Activated CD4-positive, CD25-positive, alpha-beta regulatory T cell (primary cell): ENCODE results near the gene ARL2BP.
"Not testable (repeated sequence)": the region's sequence is repeated elsewhere in the genome, so short reads cannot be mapped to it uniquely, and the experiment has no call there.

Experiments
- DNase-seq, 4 experiments: peaks; one replicate each; lab custom pipeline; 2025; lab: John Stamatoyannopoulos, UW

Gene ARL2BP

DNA sequence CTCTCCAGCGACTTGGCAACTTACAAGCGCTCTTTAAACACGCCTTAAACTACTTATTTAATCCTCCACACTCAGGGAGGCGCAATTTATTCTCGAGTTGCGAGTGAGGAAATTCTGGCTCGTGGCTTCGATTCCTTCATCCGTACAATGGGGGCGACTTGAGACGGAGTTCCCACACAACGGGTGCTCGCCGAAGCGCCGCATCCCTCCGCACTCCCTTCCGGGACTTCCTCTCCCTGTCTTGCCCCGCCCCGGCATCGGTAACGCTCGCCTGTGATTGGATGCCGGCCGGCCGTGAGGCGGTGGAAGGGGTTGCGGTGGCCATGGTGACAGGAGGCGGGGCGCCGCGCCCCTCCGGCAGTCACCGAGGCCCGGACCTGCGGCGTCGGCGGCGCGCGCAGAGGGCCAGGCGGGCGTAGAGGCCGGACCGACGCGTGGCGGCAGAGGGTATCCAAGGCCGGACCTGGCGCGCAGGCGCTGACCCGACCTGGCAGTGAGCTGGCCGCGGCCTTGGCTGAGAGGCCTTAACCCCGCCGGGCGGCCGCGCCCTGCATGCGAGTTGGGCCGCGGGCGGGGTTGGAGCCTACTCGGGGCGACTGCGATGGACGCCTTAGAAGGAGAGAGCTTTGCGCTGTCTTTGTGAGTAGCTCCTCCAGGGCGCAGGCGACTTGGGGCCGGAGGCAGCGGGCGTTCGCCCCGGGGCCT is at the start of gene ARL2BP:
Gene ARL2BP, plus strand, starts transcription at position 493 of the 705 bp plus-strand sequence. Its CDS starts 109 bp downstream, at position 602.
- DNase-seq: peak; percentile 92 to 94 (median 94)

DNA sequence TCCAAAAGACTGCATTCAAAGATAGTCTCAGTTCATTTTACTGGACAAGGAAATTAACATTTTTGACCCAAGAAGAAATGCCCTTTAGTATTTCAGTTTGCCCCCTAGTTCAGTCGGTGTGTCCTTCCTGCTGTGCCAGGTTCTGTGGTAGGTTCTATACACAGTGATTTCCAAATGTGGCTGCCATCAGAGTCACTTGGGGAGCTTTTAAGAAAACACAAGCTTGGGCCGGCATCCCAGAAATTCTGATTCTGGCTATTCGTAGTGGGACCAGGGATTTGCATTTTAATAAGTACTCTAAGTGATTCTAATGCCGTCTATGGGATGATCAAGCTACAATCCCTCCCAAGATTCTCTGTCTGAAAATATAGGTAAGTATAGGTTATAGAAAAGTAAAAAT is 48.8 kb upstream of the ARL2BP start:
- no peak for DNase-seq

GRCh38 chr16:57196753-57197152 is 48.3 kb upstream of the ARL2BP start:
- DNase-seq: no peak

DNA sequence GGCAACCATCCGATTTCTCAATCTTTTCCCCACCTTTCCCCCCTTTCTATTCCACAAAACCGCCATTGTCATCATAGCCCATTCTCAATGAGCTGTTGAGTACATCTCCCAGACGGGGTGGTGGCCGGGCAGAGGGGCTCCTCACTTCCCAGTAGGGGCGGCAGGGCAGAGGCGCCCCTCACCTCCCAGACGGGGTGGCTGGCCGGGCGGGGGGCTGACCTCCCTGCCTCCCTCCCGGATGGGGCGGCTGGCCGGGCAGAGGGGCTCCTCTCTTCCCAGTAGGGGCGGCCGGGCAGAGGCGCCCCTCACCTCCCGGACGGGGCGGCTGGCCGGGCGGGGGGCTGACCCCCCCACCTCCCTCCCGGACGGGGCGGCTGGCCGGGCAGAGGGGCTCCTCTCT is 44.7 kb upstream of the ARL2BP start:
- not testable (repeated sequence) for DNase-seq

DNA sequence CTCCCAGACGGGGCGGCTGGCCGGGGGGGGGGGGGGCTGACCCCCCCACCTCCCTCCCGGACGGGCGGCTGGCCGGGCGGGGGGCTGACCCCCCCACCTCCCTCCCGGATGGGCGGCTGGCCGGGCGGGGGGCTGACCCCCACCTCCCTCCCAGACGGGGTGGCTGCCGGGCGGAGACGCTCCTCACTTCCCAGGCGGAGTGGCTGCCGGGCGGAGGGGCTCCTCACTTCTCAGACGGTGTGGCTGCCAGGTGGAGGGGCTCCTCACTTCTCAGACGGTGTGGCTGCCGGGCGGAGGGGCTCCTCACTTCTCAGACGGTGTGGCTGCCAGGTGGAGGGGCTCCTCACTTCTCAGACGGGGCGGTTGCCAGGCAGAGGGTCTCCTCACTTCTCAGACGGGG is 44.1 kb upstream of the ARL2BP start:
- DNase-seq: not testable (repeated sequence)

GRCh38 chr16:57202095-57202886 is 42.8 kb upstream of the ARL2BP start:
- no peak for DNase-seq

- no peak for DNase-seq
Measured at GRCh38 chr16:57203451-57203850, 41.6 kb upstream of the ARL2BP start.

- no peak for DNase-seq
Measured at GRCh38 chr16:57204675-57205074, 40.4 kb upstream of the ARL2BP start.

DNA sequence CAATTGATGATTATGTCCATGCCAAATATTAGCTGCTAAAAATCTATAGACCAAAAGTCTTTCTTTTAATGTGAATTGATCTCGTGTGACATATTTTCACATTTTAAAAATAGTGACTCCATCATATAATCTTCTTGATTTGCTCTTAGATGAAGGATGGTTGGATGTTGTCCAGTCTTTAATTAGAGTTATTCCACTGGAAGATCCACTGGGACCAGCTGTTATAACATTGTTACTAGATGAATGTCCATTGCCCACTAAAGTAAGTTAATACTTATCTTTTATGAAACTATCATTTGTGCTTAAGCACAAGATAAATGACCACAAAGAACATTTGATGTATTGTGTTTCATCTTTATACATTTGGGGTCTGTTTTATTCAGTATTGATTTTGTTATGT is 36.1 kb upstream of the ARL2BP start:
- no peak for DNase-seq

DNA sequence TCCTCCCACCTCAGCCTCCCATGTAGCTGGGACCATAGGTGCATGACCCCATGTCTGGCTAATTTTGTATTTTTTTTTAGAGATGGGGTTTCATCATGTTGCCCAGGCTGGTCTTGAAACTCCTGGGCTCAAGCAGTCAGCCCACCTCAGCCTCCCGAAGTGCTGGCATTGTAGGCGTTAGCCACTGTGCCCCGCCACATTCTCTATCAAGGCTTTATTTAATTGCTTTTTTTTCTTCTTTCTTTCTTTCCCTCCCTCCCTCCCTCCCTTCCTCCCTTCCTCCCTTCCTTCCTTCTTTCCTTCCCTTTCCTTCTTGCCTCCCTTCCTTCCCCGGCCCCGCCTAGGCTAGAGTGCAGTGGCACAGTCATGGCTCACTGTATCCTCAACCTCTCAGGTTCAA is 35.3 kb upstream of the ARL2BP start:
- DNase-seq: no peak

- no peak for DNase-seq
Measured at GRCh38 chr16:57213462-57213861, 31.6 kb upstream of the ARL2BP start.

- no peak for DNase-seq
Measured at GRCh38 chr16:57216968-57217367, 28.1 kb upstream of the ARL2BP start.

DNA sequence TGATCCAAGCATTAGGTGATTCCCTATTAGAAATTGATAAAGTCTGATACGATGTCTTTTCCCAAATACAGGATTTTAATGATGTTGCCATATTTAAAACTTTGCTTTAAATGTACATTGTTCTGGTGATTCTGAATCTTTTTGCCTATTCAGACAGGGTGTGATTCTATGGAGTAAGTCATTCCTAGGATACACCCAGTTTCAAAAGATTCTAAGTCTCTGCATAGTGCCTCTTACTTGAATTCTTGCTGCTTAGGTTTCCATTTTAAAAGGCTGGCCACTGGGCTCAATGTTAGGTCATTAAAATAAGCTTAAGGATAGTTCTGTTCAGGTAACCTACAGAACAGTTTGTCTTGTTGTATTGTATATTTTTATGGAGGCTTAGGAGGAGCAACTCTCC is 22.0 kb upstream of the ARL2BP start:
- DNase-seq: no peak

DNA sequence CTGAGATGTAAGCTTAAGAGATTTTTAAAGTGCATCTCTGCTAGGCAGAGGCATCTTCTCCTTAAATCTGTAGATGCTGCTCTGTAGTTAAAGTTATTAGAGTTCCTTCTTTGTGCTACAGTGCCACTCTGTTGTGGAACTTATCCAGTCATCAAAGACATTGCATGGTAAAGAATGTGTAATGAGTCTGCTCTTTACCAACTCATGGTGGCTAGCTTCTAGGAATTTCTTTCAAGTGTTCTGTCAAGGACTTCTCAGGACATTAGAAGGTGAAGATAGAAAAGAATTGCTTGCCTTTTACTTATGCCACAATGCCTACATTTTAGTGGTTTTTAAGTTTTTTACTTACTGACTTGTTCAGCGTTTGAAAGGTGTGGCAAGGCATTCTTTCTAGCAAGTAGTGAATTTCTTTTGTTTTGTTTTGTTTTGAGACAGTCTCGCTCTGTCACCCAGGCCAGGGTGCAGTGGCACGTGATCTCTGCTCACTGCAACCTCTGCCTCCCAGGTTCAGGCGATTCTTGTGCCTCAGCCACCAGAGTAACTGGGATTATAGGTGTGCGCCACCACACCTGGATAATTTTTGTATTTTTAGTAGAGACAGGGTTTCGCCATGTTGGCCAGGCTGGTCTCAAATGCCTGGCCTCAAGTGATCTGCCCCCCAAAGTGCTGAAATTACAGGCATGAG is 20.3 kb upstream of the ARL2BP start:
- DNase-seq: no peak

DNA sequence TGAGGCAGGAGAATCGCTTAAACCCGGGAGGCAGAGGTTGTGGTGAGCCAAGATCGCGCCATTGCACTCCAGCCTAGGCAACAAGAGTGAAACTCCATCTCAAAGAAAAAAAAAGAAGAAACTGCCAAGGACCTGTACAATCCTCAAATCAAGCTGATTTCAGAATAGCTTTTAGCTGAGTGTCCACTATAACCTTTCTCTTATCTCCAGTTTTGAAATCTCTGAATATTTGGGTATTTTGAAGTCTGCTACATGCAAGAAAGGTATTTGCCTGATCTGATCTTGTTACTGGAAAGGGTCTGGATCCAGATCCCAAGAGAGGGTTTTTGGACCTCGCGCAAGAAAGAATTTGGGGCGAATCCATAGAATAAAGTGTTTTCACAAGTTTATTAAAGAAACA is 19.1 kb upstream of the ARL2BP start:
- no peak for DNase-seq

DNA sequence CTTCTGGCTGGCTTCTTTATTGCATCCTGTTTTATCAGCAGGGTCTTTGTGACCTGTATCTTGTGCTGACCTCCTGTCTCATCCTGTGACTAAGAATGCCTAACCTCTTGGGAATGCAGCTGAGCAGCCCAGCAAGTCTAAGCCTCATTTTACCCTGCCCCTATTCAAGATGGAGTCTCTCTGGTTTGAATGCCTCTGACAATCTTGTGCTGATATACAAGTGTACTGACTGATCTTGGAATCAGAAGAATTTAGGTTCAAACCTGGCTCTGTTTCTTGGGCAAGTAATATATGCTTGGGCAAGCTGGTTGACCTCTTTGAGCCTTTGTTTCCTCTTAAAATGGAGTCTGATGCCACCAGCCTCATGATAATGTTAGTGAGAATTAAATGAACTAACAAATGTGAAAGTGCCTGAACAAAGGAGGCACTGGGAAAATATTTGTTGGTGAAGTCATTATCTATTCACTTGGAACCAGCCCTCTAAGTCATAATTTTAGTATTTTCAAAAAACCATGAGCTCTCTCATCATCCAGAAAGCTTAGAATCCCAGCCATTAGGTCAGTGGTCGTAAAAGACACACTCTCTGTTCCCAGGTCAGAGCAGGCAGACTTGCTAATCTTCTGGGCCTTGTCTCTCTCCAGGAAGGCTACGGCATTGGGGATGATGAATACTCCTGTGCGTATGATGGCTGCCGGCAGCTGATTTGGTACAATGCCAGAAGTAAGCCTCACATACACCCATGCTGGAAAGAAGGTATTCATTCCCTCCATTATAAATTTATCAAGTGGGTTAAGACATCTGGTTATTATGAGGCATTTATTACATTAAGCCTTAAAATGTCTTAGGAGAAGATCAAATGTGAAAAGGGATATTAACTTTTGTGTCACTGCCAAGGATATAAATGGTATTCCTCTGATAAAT is 18.1 kb upstream of the ARL2BP start:
- no peak for DNase-seq

DNA sequence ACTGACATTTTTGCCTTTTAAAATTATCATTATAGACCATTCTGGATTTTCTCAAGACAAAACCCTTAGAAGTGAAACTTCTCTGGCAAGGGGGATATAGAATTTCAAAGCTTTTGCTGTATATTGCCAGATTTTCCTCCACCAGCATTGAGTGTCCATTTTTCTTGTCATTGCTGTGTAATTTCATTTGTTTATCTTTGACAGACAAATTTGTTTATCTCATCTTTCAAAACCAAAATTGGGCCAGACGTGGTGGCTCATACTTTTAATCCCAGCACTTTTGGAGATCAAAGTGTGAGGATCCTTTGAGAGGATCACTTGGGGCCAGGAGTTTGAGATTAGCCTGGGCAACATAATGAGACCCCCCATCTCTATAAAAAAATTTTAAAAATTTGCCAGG is 16.0 kb upstream of the ARL2BP start:
- DNase-seq: no peak

- DNase-seq: no peak
Measured at GRCh38 chr16:57231821-57232350, 13.2 kb upstream of the ARL2BP start.

GRCh38 chr16:57233944-57234706 is 10.9 kb upstream of the ARL2BP start:
- no peak for DNase-seq

GRCh38 chr16:57234707-57235092 is 10.4 kb upstream of the ARL2BP start:
- no peak for DNase-seq
